GM12874 (cell line): Measurements from ENCODE around the gene NUDC.

ENCODE experiments used
- TF ChIP-seq, protein P1 (sequence below): IDR thresholded peaks from 2 replicates; pipeline ENCODE4 v1.5.1; 2011; ENCODE audit warnings: low read depth, mild to moderate bottlenecking, control low read depth, low read length, moderate library complexity; ENCODE audit not compliant: insufficient read depth

NUDC gene

DNA sequence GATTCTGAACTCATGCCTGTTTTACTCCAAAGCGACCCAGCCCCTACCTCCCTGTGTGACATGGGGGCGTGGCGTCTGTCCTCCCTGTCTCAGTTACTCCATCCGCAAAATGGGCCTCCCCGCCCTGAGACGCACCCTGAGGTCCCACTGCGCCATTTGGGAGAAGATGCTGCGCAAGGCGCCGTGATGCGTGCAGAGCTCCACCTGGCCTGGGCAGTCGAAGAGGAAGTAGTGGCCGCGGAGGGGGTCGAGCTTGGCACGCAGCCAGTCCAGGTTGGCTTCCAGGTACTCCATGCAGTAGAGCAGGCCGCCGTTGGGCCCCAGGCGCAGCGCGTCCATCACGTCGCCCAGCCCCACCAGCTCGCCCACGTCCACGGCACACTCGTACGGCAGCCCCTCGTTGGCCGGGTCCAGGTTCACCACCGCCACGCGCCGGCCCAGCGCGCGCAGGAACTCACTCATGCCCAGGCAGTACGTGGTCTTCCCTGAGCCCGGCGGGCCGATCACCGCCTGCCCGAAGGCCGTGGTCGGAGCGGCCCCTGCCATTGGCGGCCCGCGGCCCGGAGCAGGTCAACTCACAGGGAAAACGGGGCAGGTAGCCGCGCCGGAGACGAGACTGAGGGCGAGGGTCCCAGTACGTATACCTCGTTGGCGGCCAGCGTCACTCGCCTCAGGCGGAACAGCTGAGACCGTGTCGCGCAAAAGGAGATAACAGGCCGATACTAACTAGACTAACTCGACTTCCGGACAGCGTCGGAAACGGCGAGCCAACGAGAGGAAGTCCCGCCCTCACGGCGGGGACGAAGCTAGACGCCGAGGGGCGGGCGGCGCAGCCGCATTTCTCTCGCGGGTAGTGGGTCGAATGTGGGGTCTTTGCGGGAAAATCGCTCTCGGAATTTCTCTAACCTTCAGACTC, 31.7 kb upstream of the NUDC start, which contains the start of gene GPN2:
Gene GPN2 (minus strand): TSS at position 733 of the 916 bp plus-strand sequence. CDS start 187 bp downstream, at position 546.
- TF ChIP-seq, protein P1, sequence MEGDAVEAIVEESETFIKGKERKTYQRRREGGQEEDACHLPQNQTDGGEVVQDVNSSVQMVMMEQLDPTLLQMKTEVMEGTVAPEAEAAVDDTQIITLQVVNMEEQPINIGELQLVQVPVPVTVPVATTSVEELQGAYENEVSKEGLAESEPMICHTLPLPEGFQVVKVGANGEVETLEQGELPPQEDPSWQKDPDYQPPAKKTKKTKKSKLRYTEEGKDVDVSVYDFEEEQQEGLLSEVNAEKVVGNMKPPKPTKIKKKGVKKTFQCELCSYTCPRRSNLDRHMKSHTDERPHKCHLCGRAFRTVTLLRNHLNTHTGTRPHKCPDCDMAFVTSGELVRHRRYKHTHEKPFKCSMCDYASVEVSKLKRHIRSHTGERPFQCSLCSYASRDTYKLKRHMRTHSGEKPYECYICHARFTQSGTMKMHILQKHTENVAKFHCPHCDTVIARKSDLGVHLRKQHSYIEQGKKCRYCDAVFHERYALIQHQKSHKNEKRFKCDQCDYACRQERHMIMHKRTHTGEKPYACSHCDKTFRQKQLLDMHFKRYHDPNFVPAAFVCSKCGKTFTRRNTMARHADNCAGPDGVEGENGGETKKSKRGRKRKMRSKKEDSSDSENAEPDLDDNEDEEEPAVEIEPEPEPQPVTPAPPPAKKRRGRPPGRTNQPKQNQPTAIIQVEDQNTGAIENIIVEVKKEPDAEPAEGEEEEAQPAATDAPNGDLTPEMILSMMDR = no peak

DNA sequence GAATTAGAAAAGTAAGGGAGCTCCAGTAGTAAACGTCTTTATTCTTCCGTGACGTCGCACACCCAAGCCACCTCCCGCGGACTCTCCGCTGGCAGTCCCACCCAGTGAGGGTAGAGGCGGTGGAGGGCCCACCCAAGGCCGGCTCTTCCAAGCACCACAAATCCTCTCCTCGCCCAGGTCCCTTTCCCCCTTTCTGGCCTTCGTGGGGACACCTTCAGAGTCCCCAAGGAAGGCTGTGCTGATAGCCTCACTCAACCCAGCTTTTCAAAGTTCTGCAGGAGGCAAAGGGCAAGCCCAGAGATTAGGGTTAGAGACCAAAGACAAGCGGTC, 31.1 kb upstream of the NUDC start:
- TF ChIP-seq, protein P1 = no peak

DNA sequence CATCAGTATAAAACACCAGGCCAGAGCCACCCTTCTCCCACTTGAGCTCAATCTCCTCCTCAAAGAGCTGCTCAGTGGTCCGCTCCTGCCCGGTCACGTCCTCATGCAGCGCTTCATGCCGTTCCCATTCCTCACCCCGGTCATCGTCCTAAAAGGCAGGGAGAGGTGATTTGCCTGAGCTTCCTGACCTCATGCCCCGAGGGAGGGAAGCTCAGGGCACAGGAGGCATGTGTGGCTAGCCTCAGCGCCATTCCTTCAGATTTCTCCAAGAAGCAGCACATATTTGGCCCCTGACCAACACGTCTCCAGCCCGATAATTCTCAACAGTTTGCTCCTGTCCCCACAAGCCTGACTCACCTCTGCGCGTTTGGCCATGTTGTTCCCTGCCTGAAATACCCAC, 27.3 kb upstream of the NUDC start:
- TF ChIP-seq, protein P1 = no peak

DNA sequence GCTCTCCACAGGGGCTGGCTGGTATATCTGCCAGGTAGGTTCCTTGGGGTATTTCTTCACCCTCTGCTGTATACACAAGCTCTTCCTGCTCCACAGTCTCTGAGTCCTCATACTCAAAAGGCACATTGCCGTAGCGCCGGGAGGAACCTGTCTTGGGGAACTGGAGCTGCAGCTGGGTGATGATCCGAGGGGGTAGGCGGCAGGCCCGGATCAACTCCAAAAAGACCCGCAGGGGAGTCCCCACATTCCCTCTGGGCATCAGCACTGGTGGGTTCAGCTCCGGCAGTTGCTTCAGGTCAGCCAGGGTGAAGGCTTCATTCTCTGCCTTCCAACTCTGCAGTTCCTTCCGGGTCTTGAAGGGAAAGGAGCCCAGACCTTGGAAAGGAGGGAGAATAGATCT, 24.2 kb upstream of the NUDC start:
- TF ChIP-seq, protein P1 = no peak

DNA sequence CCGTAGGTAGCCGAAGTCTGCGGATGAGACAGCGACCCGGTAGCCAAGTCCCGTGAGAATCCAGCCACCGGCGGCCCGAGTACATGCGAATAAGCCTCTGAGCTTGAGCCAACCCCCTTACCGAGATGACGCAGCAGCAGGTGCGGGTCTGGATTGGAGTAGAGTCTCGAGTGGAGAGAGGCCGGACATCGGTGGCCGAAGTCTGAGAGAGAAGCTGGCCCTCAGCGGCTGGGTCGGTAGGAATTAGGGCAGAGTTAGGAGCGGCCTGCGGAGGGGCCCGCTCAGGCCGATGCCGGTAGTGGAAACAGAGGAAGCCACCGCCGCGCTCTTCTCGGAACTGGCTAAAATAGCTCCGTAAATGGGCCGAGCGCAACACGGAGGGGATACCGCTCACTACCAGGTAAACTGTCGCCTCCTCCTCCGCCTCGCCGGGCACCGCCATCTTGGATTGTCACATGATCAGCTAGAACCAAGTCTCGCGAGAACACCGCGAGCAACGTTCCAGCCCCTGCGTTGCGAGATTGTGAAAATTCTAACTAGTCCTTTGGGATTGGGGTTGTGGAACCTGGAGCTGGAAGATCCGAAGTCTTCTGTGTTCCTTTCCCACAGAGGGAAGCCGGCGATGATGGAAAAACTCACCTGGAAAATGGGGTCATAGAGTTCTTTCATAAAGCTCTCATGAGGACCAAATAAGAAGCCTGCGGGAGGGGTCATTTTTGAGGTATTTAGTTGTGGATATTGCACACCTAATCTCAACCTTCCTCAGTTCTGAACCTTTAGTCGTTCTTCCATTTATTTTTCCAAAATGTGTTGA, 21.3 kb upstream of the NUDC start, which contains the start of gene GPATCH3:
Gene GPATCH3 (minus strand): TSS at position 467 of the 814 bp plus-strand sequence. CDS start 25 bp downstream, at position 442.
- TF ChIP-seq, protein P1 = no peak

DNA sequence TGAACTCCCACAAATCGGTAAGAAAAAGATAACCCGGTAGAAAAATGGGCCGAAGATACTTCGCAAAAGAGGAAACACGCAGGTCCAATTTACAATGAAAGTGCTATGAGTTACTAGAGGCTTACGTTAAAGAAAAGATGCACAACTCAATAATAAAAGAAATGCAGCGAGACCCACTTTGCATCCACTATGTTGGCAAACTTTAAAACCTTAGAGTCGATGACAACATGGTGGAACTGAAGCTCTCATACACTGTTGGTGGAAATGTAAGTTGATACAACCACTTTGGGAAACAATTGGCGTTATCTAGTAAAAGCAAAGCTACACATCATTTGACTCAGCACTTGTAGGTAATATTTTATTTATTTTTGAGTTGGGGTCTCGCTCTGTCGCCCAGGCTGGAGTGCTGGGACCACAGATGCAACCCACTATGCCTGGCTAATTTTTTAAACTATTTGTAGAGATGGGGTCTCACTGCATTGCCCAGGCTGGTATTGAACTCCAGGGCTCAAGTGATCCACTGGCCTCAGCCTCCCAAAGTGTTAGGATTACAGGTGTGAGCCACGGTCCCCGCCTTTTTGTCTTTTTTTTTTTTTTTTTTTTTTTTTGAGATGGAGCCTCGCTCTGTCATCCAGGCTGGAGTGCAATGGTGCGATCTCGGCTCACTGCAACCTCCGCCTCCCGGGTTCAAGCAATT, 20.6 kb upstream of the NUDC start:
- TF ChIP-seq, protein P1 = no peak
